SJSA1 (cell line): Measurements from ENCODE around the gene FAM210A. TPM values are rescaled to one million over a fixed set of nuclear protein-coding genes. Genes with fewer than 3 reads are reported as not detected.

Experiments
- DNase-seq, 2 experiments: peaks; one replicate each; pipeline ENCODE4 v3.0.0-alpha.2; 2015 to 2020; ENCODE audit warnings: low spot score in 2 of 2, low read depth in 1 of 2
- H3K27ac ChIP-seq: fragments of 250-450 bp; sonication (Bioruptor Pico); 2 replicates; pipeline ENCODE4 v1.5.1; 2020; ENCODE audit warnings: mild to moderate bottlenecking, moderate library complexity
- H3K27me3 ChIP-seq: fragments of 250-450 bp; sonication (Bioruptor Pico); replicated peaks from 2 replicates; pipeline ENCODE4 v1.5.1; 2020; ENCODE audit warnings: mild to moderate bottlenecking, moderate library complexity
- H3K36me3 ChIP-seq: fragments of 250-450 bp; sonication (Bioruptor Pico); 2 replicates; pipeline ENCODE4 v1.5.1; 2020; ENCODE audit warnings: mild to moderate bottlenecking
- H3K4me1 ChIP-seq: fragments of 250-450 bp; sonication (Bioruptor Pico); replicated peaks from 2 replicates; pipeline ENCODE4 v1.6.1; 2021; ENCODE audit warnings: mild to moderate bottlenecking
- H3K4me3 ChIP-seq: fragments of 250-450 bp; sonication (Bioruptor Pico); 2 replicates; pipeline ENCODE4 v1.5.1; 2020; ENCODE audit warnings: mild to moderate bottlenecking
- H3K9me3 ChIP-seq: fragments of 250-450 bp; sonication (Bioruptor Pico); replicated peaks from 2 replicates; pipeline ENCODE4 v1.5.1; 2020; ENCODE audit warnings: mild to moderate bottlenecking
- total RNA-seq: library from RNA; depleted of rRNA; stranded (reverse); fragments of >200 nt; shearing (Covaris generic); gene quantifications from 2 replicates; pipeline ENCODE4 v1.2.3, GENCODE V29; 2014; rRNA removed

Gene FAM210A
- total RNA-seq, 1 experiment from 2014 or later, result 20.2 TPM

GRCh38 chr18:13620206-13620672 is 106.1 kb downstream of the FAM210A start:
- Histone ChIP-seq H3K27me3 (no peaks in the 10 kb centered on the region), H3K9me3 (no peaks in the 10 kb centered on the region), H3K4me1 (no peaks in the 10 kb centered on the region), H3K4me3 (no peak overlapping the region), H3K27ac (no peak overlapping the region), H3K36me3 (no peaks in the 10 kb centered on the region)
- DNase-seq, result no peak

GRCh38 chr18:13619505-13620205 is 106.7 kb downstream of the FAM210A start:
- Histone ChIP-seq H3K4me1 (no peaks in the 10 kb centered on the region), H3K36me3 (no peaks in the 10 kb centered on the region), H3K9me3 (no peaks in the 10 kb centered on the region), H3K27me3 (no peaks in the 10 kb centered on the region), H3K27ac (no peak overlapping the region), H3K4me3 (no peak overlapping the region)
- DNase-seq, result no peak

GRCh38 chr18:13618760-13619438 is 107.5 kb downstream of the FAM210A start:
- Histone ChIP-seq H3K9me3 (no peaks in the 10 kb centered on the region), H3K27me3 (no peaks in the 10 kb centered on the region)
- no peak for DNase-seq

DNA sequence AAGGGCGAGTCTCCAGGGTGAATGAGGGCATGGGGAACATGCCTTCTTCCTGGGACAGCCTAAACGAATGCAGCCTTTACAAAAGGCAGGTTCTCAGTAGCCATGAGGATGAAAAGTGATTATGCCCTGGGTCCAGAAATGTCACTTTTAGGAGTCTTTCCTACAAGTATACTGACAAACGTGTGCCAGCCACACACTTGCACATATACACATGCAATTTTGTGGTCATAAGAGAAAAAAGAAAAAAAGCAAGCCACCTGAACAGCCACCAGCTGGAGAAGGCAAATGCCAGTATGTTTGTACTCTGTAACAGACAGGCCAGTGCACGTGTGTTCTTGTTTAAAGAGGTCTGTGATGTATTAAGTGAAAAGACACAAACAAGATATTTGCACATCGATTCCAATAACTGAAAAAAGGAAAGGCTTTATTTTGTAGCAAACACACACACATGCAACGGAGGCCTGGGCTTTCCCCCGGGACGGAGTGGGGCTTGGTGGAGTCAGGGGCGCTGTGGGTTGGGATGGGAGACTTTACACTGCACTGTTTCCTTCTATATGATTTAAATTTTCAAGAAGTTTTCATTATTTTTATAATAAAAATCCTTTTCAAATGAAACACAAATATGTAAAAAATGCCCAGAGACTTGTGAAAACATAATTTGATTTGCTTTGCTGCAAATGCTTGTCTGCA is 108.4 kb downstream of the FAM210A start:
- no peak overlapping the region for H3K4me3 ChIP-seq
- peaks cover 3% of the 10 kb centered on the region for H3K27me3 ChIP-seq
- no peaks in the 10 kb centered on the region for H3K36me3 ChIP-seq
- no peak for DNase-seq
- H3K9me3 ChIP-seq, result no peaks in the 10 kb centered on the region
- no peaks in the 10 kb centered on the region for H3K4me1 ChIP-seq
- H3K27ac ChIP-seq, result no peak overlapping the region

More at GRCh38 chr18:13618760-13619438, 107.5 kb downstream of the FAM210A start:
- Histone ChIP-seq H3K36me3 (no peaks in the 10 kb centered on the region), H3K27ac (no peak overlapping the region), H3K4me3 (no peak overlapping the region), H3K4me1 (no peaks in the 10 kb centered on the region)

GRCh38 chr18:13616525-13617035 is 109.8 kb downstream of the FAM210A start:
- H3K4me1 ChIP-seq, result peaks cover 6% of the 10 kb centered on the region
- no peak overlapping the region for H3K4me3 ChIP-seq
- DNase-seq, result no peak
- H3K9me3 ChIP-seq, result no peaks in the 10 kb centered on the region
- peaks cover 16% of the 10 kb centered on the region for H3K27me3 ChIP-seq
- no peak overlapping the region for H3K27ac ChIP-seq
- no peaks in the 10 kb centered on the region for H3K36me3 ChIP-seq

DNA sequence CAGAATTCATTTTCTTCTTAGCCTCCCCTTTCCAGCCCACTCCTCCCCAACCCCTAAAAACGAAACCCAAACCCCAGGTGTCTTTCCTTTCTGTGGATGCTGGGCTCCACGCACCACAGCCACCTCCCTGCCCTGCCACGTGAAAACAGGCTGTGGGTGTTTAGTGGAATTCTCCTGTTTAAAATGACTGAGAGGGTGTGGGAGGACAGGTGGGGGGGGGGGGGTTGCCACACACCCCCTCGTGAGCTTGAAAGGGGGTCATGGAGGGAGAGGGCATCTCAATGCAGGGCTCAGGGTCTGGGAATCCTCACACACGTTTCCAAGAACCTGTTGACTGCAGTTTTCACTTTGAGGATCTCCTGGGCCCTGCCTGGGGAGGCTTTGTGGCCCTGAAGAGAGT is 110.3 kb downstream of the FAM210A start:
- no peak for DNase-seq
- Histone ChIP-seq H3K4me3 (no peak overlapping the region), H3K27ac (no peak overlapping the region), H3K27me3 (peaks cover 19% of the 10 kb centered on the region), H3K9me3 (no peaks in the 10 kb centered on the region), H3K4me1 (peaks cover 12% of the 10 kb centered on the region), H3K36me3 (no peaks in the 10 kb centered on the region)

GRCh38 chr18:13615432-13615861 is 110.9 kb downstream of the FAM210A start:
- no peaks in the 10 kb centered on the region for H3K36me3 ChIP-seq
- H3K4me1 ChIP-seq, result peaks cover 14% of the 10 kb centered on the region
- H3K27me3 ChIP-seq, result peaks cover 19% of the 10 kb centered on the region
- DNase-seq, result no peak
- no peaks in the 10 kb centered on the region for H3K9me3 ChIP-seq
- no peak overlapping the region for H3K27ac ChIP-seq
- H3K4me3 ChIP-seq, result no peak overlapping the region

GRCh38 chr18:13614641-13615288 is 111.6 kb downstream of the FAM210A start:
- Histone ChIP-seq H3K27me3 (peaks cover 19% of the 10 kb centered on the region), H3K27ac (no peak overlapping the region)

DNA sequence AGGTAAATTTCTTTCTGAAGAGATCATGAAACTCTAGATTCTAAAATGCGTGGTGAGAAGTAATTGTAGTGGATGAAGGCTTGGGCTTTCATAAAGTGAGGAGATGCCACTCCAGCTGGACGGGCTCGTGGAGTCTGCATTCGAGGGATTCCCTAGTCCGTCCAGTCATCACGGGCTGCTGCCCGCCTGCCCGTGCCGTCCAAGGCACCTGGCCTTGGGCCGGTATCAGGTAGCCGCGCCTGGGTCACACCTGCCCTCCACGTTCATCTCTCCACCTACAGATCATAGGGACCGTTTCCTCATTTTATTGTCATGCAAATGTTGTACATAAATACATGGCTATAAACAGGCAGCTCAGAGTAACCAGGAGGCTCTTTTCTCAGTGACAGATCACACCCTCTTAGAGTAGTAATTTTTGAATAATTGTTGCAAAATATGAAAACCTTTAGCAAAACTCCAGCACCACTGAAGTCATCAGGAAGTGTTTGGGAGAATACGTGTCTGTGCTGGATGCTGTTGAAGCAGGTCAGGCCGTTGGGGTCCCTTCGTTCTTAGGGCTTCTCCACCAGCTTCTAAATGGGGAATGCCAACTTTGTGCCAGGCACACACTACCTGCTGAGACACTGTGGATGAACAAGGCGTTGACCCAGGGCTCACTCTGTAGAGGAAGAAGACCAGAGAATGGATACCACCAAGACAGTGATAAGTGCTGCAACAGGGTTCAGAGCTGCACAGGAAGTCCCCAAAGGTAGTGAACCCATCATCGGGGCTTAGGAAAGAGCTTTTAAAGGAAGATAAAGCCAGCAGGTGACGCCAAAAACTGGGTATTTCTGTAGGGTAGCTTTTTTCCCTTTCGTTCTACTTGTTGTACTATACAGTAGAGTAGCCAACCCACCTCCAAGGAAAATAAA is 112.5 kb downstream of the FAM210A start:
- H3K9me3 ChIP-seq, result no peaks in the 10 kb centered on the region
- H3K4me1 ChIP-seq, result peaks cover 14% of the 10 kb centered on the region
- H3K27me3 ChIP-seq, result peaks cover 19% of the 10 kb centered on the region
- no peak overlapping the region for H3K27ac ChIP-seq
- DNase-seq, result no peak
- no peaks in the 10 kb centered on the region for H3K36me3 ChIP-seq
- H3K4me3 ChIP-seq, result no peak overlapping the region

More at GRCh38 chr18:13614641-13615288, 111.6 kb downstream of the FAM210A start:
- no peaks in the 10 kb centered on the region for H3K9me3 ChIP-seq
- DNase-seq, result no peak
- H3K36me3 ChIP-seq, result no peaks in the 10 kb centered on the region
- H3K4me3 ChIP-seq, result no peak overlapping the region
- H3K4me1 ChIP-seq, result peaks cover 14% of the 10 kb centered on the region

Other genes with a start within 250 kb of the FAM210A start
- gene RNMT, start 115 bp upstream of the FAM210A start, total RNA-seq, result 14.7 and 16.8 TPM in 2 replicates
- gene MC5R, start 97.6 kb upstream of the FAM210A start, total RNA-seq, result not detected in 2 replicates
- gene MC2R, start 189.0 kb upstream of the FAM210A start, total RNA-seq, result not detected in 2 replicates